ENCODE data around the gene PI4KB. TPM values are rescaled to one million over a fixed set of nuclear protein-coding genes. Genes with fewer than 3 reads are reported as not detected.

Gene PI4KB
- total and polyA plus RNA-seq, 9 of the 15 experiments (the other 6 are each of a cell fraction or from before 2014, with no cell fraction given), result 3.1 to 65.4 (median 45.1) TPM

DNA sequence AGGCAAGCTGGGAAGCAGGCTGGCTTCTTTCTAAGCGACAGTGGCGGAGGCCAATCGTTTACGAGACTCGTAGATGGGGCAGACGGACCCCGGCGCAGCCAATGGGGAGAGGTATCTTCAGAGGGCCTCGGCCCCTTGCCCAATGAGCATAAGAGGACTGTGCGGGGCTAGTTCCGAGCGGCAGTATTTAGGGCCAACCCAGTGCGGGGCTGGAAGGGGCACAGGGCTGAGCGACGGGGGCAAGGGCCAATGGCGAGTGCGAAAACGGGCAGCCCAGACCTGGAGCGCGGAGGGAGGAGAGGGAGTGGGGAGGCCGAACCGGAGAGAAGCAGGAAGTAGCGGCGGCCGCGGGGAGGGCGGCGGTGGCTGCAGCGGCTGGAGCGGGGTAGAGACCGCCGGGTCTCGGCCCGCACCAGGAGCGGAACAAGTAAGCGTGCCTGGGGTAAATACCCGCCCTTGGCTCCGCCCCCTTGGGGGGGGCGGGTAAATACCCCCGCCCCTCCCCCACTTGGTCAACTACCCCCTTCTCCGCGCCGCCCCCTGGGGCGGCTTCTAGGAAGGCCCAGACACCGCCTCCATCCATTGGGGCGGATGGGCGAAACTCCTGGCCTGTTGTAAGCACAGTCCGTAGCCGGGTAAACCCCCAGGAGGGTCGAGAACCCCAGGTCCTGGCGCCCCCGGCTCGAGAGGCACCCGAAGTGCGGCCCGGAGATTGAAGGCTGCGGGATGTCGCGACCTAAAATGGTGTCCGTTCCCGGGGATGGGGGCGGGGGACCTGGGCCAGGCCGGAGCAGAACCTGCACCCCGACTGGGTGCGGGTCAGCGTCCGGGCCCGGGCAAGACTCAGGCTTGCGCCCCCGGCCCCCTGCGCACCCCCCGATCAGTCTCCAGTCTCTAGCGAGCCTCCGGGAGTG is 45.0 kb downstream of the PI4KB start, which contains the start of gene ZNF687 (continued):
- TF ChIP-seq, protein P1, sequence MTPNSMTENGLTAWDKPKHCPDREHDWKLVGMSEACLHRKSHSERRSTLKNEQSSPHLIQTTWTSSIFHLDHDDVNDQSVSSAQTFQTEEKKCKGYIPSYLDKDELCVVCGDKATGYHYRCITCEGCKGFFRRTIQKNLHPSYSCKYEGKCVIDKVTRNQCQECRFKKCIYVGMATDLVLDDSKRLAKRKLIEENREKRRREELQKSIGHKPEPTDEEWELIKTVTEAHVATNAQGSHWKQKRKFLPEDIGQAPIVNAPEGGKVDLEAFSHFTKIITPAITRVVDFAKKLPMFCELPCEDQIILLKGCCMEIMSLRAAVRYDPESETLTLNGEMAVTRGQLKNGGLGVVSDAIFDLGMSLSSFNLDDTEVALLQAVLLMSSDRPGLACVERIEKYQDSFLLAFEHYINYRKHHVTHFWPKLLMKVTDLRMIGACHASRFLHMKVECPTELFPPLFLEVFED (CRISPR knock-in tag; conservative IDR thresholded peaks at IDR 0.05), result 0 out of 2 replicates have a peak, but pooled peaks have one; percentile 44
- no peak for TF ChIP-seq EWSR1 (IDR thresholded peaks at IDR 0.05; ENCODE audit: borderline replicate concordance, low read depth, partially characterized antibody)
- no peak for TF ChIP-seq TBL1XR1 (IDR thresholded peaks at IDR 0.05; ENCODE audit: low read length in 2 of 2)
- no peak for TF ChIP-seq ZKSCAN3 (CRISPR knock-in tag; IDR thresholded peaks at IDR 0.05)
- TF ChIP-seq NFRKB (IDR thresholded peaks at IDR 0.05; ENCODE audit: low read depth), result 0 out of 2 replicates have a peak, but pooled peaks have one; percentile 60
- 0 out of 2 replicates have a peak, but pooled peaks have one; percentile 38 for TF ChIP-seq ZNF263 (CRISPR knock-in tag; IDR thresholded peaks at IDR 0.05; ENCODE audit: borderline replicate concordance)
- TF ChIP-seq PHTF2 (CRISPR knock-in tag; IDR thresholded peaks at IDR 0.05), result no peak
- peak; percentile 21; the same call in 1 of the 2 replicates for TF ChIP-seq NBN (IDR thresholded peaks at IDR 0.05; ENCODE audit: low read depth)
- peak; percentile 86; the same call in 1 of the 2 replicates for TF ChIP-seq ZFX (CRISPR knock-in tag; IDR thresholded peaks at IDR 0.05)
- no peak for TF ChIP-seq LARP7 (IDR thresholded peaks at IDR 0.05)
- TF ChIP-seq, protein P2, sequence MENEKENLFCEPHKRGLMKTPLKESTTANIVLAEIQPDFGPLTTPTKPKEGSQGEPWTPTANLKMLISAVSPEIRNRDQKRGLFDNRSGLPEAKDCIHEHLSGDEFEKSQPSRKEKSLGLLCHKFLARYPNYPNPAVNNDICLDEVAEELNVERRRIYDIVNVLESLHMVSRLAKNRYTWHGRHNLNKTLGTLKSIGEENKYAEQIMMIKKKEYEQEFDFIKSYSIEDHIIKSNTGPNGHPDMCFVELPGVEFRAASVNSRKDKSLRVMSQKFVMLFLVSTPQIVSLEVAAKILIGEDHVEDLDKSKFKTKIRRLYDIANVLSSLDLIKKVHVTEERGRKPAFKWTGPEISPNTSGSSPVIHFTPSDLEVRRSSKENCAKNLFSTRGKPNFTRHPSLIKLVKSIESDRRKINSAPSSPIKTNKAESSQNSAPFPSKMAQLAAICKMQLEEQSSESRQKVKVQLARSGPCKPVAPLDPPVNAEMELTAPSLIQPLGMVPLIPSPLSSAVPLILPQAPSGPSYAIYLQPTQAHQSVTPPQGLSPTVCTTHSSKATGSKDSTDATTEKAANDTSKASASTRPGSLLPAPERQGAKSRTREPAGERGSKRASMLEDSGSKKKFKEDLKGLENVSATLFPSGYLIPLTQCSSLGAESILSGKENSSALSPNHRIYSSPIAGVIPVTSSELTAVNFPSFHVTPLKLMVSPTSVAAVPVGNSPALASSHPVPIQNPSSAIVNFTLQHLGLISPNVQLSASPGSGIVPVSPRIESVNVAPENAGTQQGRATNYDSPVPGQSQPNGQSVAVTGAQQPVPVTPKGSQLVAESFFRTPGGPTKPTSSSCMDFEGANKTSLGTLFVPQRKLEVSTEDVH (IDR thresholded peaks at IDR 0.05; ENCODE audit: low read depth, partially characterized antibody), result no peak
- no peak for TF ChIP-seq ZNF165 (CRISPR knock-in tag; IDR thresholded peaks at IDR 0.05; ENCODE audit: borderline replicate concordance)
- TF ChIP-seq ARID1B (IDR thresholded peaks at IDR 0.05), result no peak
- peak; percentile 88 for TF ChIP-seq NFYB (IDR thresholded peaks at IDR 0.05; ENCODE audit: extremely low read depth, insufficient read length)
- TF ChIP-seq ELF1 (tag; IDR thresholded peaks at IDR 0.05), result peak; percentile 93
- TF ChIP-seq POLR2AphosphoS5 (IDR thresholded peaks at IDR 0.05; ENCODE audit: control insufficient read depth, insufficient read depth, low read depth, low read length), result no peak; the same call in 1 of the 2 replicates
- 0 out of 2 replicates have a peak, but pooled peaks have one; percentile 12 for TF ChIP-seq SMARCA4 (IDR thresholded peaks at IDR 0.05)
- no peak for TF ChIP-seq ZNF445 (CRISPR knock-in tag; IDR thresholded peaks at IDR 0.05; ENCODE audit: low read depth)
- no peak for TF ChIP-seq FOSL1 (tag; conservative IDR thresholded peaks at IDR 0.05)
- TF ChIP-seq PHF20 (IDR thresholded peaks at IDR 0.05; ENCODE audit: partially characterized antibody), result peak; percentile 32
- no peak for TF ChIP-seq ZNF507 (tag; conservative IDR thresholded peaks at IDR 0.05)
- no peak for TF ChIP-seq PPARD (CRISPR knock-in tag; IDR thresholded peaks at IDR 0.05)
- TF ChIP-seq ZBTB7A (IDR thresholded peaks at IDR 0.05; ENCODE audit: borderline replicate concordance, control insufficient read depth, low read depth, low read length), result peak; percentile 90
- TF ChIP-seq, protein P3, sequence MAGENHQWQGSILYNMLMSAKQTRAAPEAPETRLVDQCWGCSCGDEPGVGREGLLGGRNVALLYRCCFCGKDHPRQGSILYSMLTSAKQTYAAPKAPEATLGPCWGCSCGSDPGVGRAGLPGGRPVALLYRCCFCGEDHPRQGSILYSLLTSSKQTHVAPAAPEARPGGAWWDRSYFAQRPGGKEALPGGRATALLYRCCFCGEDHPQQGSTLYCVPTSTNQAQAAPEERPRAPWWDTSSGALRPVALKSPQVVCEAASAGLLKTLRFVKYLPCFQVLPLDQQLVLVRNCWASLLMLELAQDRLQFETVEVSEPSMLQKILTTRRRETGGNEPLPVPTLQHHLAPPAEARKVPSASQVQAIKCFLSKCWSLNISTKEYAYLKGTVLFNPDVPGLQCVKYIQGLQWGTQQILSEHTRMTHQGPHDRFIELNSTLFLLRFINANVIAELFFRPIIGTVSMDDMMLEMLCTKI (IDR thresholded peaks at IDR 0.05; ENCODE audit: partially characterized antibody), result no peak
